Ishikawa (cell line): ENCODE data around the gene NEAT1.

Experiments
- CEBPB ChIP-seq: IDR thresholded peaks from 2 replicates; pipeline ENCODE4 v1.6.1; 2012
- CREB1 ChIP-seq: IDR thresholded peaks from 2 replicates; pipeline ENCODE4 v1.6.1; 2012; ENCODE audit warnings: low read depth
- EGR1 ChIP-seq: IDR thresholded peaks from 2 replicates; pipeline ENCODE4 v1.6.1; 2012
- EP300 ChIP-seq: IDR thresholded peaks from 2 replicates; pipeline ENCODE4 v1.6.1; 2012; ENCODE audit warnings: borderline replicate concordance
- FOXM1 ChIP-seq: IDR thresholded peaks from 2 replicates; pipeline ENCODE4 v1.6.1; 2012; ENCODE audit warnings: low read depth, borderline replicate concordance
- NFIC ChIP-seq: IDR thresholded peaks from 2 replicates; pipeline ENCODE4 v1.6.1; 2012
- RAD21 ChIP-seq: IDR thresholded peaks from 2 replicates; pipeline ENCODE4 v1.6.1; 2012; ENCODE audit warnings: low read depth
- TAF1 ChIP-seq: IDR thresholded peaks from 2 replicates; pipeline ENCODE4 v1.6.1; 2012; ENCODE audit warnings: low read depth, mild to moderate bottlenecking
- TCF12 ChIP-seq: IDR thresholded peaks from 2 replicates; pipeline ENCODE4 v1.6.1; 2012; ENCODE audit warnings: low read depth
- TEAD4 ChIP-seq: IDR thresholded peaks from 2 replicates; pipeline ENCODE4 v1.6.1; 2012
- YY1 ChIP-seq: IDR thresholded peaks from 2 replicates; pipeline ENCODE4 v1.6.1; 2012; ENCODE audit warnings: low read depth
- ZBTB7A ChIP-seq: IDR thresholded peaks from 2 replicates; pipeline ENCODE4 v1.6.1; 2012; ENCODE audit warnings: low read depth
- TF ChIP-seq, protein P1 (sequence below): IDR thresholded peaks from 2 replicates; pipeline ENCODE4 v1.6.1; 2012
- TF ChIP-seq, protein P2 (sequence below): IDR thresholded peaks from 2 replicates; pipeline ENCODE4 v1.6.1; 2012; ENCODE audit warnings: low read depth, mild to moderate bottlenecking
- TF ChIP-seq, protein P3 (sequence below): IDR thresholded peaks from 2 replicates; pipeline ENCODE4 v1.6.1; 2012

Gene NEAT1

DNA sequence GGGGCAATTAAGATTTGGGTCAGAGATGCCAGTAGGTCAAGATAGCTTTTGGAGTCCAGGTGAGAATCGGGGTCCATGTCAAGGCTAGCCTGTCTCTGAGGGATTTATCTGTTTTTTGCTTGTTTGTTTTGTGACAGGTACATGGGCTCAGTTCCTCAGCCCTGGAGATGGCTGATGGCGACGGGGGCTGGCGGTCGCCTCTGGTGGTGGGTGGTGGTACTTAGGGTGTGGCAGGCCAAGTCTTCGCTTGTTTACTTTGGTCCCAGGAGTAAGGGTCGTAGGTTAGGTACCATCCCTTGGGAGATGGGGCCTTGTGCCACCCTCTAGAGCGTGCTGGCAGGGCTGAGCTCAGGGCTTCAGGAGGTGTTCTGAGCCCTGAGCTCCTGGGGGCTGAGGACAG, 44.8 kb upstream of the NEAT1 start:
- TF ChIP-seq RAD21 = no peak
- no peak for TF ChIP-seq TEAD4
- TF ChIP-seq NFIC = no peak
- TF ChIP-seq EGR1 = no peak
- TF ChIP-seq, protein P1, sequence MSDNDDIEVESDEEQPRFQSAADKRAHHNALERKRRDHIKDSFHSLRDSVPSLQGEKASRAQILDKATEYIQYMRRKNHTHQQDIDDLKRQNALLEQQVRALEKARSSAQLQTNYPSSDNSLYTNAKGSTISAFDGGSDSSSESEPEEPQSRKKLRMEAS = no peak
- no peak for TF ChIP-seq CEBPB
- no peak for TF ChIP-seq FOXM1
- no peak for TF ChIP-seq TCF12
- TF ChIP-seq, protein P2, sequence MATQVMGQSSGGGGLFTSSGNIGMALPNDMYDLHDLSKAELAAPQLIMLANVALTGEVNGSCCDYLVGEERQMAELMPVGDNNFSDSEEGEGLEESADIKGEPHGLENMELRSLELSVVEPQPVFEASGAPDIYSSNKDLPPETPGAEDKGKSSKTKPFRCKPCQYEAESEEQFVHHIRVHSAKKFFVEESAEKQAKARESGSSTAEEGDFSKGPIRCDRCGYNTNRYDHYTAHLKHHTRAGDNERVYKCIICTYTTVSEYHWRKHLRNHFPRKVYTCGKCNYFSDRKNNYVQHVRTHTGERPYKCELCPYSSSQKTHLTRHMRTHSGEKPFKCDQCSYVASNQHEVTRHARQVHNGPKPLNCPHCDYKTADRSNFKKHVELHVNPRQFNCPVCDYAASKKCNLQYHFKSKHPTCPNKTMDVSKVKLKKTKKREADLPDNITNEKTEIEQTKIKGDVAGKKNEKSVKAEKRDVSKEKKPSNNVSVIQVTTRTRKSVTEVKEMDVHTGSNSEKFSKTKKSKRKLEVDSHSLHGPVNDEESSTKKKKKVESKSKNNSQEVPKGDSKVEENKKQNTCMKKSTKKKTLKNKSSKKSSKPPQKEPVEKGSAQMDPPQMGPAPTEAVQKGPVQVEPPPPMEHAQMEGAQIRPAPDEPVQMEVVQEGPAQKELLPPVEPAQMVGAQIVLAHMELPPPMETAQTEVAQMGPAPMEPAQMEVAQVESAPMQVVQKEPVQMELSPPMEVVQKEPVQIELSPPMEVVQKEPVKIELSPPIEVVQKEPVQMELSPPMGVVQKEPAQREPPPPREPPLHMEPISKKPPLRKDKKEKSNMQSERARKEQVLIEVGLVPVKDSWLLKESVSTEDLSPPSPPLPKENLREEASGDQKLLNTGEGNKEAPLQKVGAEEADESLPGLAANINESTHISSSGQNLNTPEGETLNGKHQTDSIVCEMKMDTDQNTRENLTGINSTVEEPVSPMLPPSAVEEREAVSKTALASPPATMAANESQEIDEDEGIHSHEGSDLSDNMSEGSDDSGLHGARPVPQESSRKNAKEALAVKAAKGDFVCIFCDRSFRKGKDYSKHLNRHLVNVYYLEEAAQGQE = no peak
- TF ChIP-seq, protein P3, sequence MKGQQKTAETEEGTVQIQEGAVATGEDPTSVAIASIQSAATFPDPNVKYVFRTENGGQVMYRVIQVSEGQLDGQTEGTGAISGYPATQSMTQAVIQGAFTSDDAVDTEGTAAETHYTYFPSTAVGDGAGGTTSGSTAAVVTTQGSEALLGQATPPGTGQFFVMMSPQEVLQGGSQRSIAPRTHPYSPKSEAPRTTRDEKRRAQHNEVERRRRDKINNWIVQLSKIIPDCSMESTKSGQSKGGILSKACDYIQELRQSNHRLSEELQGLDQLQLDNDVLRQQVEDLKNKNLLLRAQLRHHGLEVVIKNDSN = no peak
- TF ChIP-seq TAF1 = no peak

DNA sequence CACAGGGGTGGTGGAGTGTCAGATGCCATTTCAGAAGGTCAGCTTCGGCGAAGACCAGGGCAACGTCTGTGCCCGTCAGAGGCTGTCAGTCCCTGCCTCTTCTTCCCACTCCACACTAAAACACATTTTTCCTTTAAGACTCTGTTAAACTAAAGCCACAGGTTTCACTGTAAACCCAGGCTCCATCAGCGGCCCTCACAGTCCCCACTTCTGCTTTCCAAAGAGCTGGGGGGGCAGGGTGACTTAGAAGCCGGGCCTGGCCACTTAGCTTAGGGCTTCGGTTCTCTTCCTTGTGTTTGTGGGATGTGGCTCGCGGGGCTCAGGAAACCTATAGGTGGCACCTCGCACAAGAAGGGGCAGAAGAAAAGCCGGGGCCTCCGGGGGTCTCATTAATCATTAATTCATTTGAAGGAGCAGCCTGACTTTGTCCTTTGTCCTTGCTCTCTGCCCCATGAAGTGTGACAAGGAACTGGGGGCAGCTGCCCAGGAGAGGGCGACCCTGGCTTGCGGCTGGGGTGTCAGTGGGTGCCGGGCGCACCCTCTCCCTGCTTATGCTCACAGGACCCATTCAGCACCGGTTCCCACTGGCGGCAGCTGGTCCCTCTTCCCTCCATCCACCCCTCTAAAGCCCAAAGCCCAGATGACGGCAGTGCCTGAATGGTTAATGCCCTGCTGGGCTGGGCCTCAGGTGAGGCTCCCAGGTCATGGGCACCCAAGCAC, 44.2 kb upstream of the NEAT1 start:
- no peak for TF ChIP-seq NFIC
- TF ChIP-seq YY1 = no peak
- no peak for TF ChIP-seq FOXM1
- TF ChIP-seq RAD21 = peak; percentile 34; the same call in 1 of the 2 replicates

DNA sequence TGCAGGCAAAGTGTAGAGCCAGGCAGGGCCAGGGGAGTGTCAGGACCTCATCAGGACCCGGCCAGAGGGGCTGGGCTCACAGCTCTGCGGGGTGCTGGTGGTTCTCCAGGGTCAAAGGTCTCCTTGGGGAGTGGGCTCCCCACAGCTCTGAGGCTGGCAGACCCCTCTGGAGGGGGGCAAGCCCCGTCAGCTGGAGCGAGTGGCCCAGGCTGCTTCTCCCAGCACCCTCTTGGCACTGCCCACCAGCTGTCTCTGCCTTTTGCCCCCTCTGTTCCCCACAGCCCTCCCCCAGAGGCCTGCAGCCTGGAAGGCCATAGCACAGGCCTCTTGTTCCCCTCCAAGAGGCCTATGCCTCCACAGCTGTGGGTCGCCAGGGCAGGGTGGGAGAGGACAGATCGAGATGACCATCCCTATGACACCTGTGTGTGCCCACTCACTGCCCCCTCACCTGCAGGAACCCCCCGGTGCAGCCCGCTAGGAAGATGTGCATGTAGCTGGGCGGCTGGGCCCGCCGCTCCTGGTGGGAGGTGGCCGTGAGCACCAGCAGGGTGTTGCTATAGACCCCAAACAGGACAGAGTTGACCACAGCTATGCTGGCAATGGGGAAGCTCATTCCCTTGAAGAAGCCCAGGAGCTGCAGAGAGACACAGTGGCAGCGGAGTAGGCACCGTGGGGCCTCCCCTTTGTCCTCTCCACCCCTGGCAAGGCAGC, 43.5 kb upstream of the NEAT1 start:
- TF ChIP-seq EGR1 (no peak), TEAD4 (no peak), TCF12 (no peak), NFIC (no peak), EP300 (no peak)
- TF ChIP-seq, protein P2 = no peak
- TF ChIP-seq, protein P3 = no peak

DNA sequence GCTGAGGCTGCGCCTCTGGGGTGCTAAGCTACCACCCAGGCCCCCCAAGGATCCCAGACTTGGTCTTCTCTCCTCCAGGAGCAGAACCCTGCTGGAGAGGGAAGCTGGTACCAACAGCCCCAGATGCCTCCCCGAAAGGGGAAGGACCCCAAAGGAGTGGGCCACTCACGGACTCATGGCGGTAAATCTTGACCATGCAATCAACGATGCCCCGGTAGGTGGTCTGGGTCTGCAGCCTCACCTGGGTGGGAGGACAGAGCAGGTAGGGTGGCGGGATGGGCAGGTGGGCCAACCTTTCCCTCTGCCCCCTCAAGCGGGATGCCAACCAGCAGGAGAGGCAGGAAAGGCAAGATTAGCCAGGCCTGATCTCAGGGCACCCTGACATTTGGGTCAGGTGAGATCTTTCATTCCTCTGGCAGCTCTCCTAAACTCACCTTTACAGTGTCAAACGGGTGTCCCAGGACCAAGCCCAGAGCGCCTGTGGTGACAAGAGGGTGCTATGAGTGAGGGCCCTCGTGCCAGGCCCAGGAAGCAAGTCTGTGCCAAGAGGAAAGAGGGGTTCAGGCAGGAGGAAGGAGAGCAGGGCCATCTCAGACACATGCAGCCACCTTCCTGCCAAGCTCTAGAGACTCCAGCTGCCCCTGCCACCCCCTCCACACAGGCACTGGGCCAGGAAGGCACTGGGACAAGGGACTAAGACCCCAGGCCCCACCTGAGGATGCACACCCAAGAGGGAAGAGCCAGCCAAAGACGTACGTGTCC, 42.7 kb upstream of the NEAT1 start:
- no peak for TF ChIP-seq TEAD4

DNA sequence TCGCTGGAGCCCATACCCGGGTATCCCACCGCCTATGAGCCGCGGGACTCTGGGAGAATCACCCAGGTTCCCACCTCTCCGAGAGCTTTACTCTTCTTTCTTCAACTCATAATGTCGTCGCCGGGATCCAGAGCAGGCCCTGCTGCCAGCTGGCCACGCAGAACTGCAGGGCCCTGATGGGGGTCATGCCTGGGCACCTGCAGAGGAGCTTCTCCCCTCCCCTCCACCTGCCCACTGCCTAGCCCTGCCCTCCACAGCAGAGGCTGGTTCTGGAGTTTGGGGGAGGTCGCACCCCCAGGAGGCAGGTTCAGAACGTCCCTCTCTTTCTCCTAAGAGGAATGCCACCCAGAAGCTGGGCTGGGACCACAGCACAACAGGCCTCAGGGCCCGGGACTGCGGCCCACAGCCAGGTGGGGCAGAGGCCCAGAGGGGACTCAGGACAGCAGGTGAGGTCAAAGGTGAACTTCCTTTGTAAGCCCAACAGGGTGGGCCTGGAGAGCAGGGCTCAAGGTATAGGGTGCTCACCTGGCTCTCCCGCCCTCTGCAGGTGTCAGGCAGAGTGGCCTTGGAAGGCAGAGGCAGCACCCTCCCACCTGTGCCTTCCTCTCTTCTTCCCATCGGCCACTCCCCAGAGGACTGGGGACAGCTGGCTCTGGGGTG, 42.0 kb upstream of the NEAT1 start:
- TF ChIP-seq, protein P1 = no peak
- TF ChIP-seq CEBPB (no peak), RAD21 (no peak), YY1 (no peak), FOXM1 (no peak), NFIC (no peak), TEAD4 (no peak), EP300 (no peak), ZBTB7A (no peak), TCF12 (no peak), EGR1 (no peak), CREB1 (no peak), TAF1 (no peak)
- TF ChIP-seq, protein P3 = no peak
- TF ChIP-seq, protein P2 = no peak
